ACC112 (cell line): Measurements from ENCODE around the gene SEC62.
A peak's percentile ranks its signal among the peaks of the same experiment; 100 is the strongest.

Experiments
- H2AFZ ChIP-seq: fragments of 200-600 bp; sonication (generic); one replicate; pipeline ENCODE4 v1.6.0; 2017; ENCODE audit warnings: antibody characterized with exemption, low read length; ENCODE audit not compliant: unreplicated experiment
- H3K27ac ChIP-seq: fragments of 200-600 bp; sonication (generic); 2 replicates; pipeline ENCODE4 v1.5.1; 2014; ENCODE audit warnings: low read depth, mild to moderate bottlenecking, antibody characterized with exemption, low read length, moderate library complexity
- H3K27me3 ChIP-seq: fragments of 200-600 bp; sonication (generic); 2 replicates; pipeline ENCODE4 v1.6.1; 2014; ENCODE audit warnings: mild to moderate bottlenecking, antibody characterized with exemption, low read length, moderate library complexity, mixed read lengths; ENCODE audit not compliant: insufficient read depth
- H3K36me3 ChIP-seq: fragments of 200-600 bp; sonication (generic); 2 replicates; pipeline ENCODE4 v1.6.1; 2016; ENCODE audit warnings: mild to moderate bottlenecking, antibody characterized with exemption, low read length, moderate library complexity, mixed read lengths; ENCODE audit not compliant: insufficient read depth
- H3K4me1 ChIP-seq: fragments of 200-600 bp; sonication (generic); one replicate; pipeline ENCODE4 v1.6.1; 2016; ENCODE audit warnings: low read length, mixed read lengths; ENCODE audit not compliant: insufficient read depth, unreplicated experiment, control insufficient read depth
- H3K4me3 ChIP-seq: fragments of 200-600 bp; sonication (generic); 2 replicates; pipeline ENCODE4 v1.5.1; 2014; ENCODE audit warnings: mild to moderate bottlenecking, low read depth, low read length
- H3K79me2 ChIP-seq: fragments of 200-600 bp; sonication (generic); one replicate; pipeline ENCODE4 v1.6.0; 2016; ENCODE audit warnings: low read length; ENCODE audit not compliant: control insufficient read depth, unreplicated experiment, insufficient read depth

SEC62 gene

DNA sequence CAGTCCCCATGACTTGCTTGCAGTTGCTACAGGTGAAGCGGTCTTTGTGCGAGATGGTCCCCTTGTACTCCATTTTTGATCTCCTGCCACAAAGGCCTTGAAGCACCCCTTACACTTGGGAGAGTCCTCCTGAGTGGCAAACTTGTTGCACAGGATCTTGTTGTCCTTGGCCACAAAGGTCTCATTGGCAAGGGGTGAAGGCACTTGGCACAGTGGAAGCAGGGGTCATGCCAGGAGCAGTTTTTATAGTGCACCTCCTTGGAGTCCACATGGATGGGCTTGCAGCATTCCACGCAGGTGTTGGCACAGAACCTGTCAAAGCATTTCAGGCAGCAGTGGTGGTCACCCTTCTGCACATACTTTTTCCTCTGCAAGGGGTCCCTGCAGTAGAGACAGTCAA is 20.3 kb upstream of the SEC62 start:
- no peaks in the 10 kb centered on the region for H3K36me3 ChIP-seq
- H3K4me3 ChIP-seq: no peak overlapping the region
- no peak overlapping the region for H2AFZ ChIP-seq
- H3K27me3 ChIP-seq: peaks cover 11% of the 10 kb centered on the region; the same call in 1 of the 2 replicates
- no peak overlapping the region for H3K27ac ChIP-seq
- no peaks in the 10 kb centered on the region for H3K79me2 ChIP-seq
- no peaks in the 10 kb centered on the region for H3K4me1 ChIP-seq

DNA sequence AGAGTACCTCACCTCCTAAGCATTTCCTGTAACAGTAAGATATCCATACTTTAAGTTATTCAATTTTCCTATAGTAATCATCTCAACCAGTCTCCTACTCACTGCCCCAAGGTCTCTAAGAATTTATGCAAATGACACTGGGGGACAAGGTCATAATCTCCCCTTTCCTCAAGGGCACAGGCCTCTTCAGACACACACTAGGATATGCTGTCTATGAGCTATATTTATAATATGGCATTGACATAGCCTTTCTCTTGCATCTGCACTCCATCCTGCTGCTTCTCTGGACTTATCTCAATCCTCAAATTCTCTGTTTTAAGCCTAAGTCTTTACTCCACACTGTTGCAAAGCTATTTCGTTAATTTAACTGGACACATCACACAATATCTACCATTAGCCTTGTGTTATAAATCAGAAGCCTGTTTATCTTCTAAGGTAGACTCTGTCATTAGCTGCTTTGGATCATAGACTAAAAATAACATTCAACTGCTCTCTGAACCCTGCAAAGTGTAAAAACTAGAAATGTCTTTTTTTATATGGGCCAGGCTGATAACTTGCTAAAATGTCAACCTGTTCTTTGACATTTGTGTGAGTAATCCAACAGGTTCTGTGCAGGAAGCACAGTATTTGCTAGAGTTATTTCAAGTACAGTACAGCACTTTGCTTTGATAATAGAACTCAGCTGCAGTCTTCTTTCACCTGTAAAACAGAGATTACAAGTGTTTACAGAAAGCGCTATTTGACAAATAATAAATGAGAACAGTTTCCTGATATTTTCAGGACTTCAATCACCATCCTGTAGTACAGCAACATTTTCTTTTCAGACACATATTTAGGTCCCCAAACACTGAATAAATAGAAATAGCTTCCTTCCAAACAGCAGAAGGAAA is 17.8 kb upstream of the SEC62 start:
- Histone ChIP-seq H3K27ac (no peak overlapping the region), H3K27me3 (peaks cover 11% of the 10 kb centered on the region; the same call in 1 of the 2 replicates), H2AFZ (no peak overlapping the region), H3K4me3 (no peak overlapping the region), H3K36me3 (no peaks in the 10 kb centered on the region), H3K4me1 (no peaks in the 10 kb centered on the region), H3K79me2 (no peaks in the 10 kb centered on the region)

DNA sequence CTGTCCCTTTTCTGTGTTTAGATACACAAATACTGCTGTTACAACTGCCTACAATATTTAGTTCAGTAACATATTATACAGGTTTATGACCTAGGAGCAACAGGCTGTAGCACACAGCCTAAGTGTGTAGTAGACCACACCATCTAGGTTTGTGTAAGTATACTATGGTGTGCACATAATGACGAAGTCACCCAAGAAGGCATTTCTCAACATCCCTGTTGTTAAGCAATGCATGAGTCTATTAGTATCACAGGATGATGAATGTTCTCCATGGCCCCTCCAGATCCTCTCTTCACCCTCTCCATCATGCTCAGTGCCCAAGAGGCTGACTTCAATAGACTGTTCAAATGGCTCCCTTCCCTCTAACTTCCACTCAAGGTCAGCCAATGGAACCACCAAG is 14.6 kb upstream of the SEC62 start:
- Histone ChIP-seq H3K27ac (no peak overlapping the region), H3K36me3 (no peaks in the 10 kb centered on the region), H3K27me3 (peaks cover 19% of the 10 kb centered on the region), H3K79me2 (no peaks in the 10 kb centered on the region), H3K4me3 (no peak overlapping the region), H2AFZ (no peak overlapping the region), H3K4me1 (no peaks in the 10 kb centered on the region)

DNA sequence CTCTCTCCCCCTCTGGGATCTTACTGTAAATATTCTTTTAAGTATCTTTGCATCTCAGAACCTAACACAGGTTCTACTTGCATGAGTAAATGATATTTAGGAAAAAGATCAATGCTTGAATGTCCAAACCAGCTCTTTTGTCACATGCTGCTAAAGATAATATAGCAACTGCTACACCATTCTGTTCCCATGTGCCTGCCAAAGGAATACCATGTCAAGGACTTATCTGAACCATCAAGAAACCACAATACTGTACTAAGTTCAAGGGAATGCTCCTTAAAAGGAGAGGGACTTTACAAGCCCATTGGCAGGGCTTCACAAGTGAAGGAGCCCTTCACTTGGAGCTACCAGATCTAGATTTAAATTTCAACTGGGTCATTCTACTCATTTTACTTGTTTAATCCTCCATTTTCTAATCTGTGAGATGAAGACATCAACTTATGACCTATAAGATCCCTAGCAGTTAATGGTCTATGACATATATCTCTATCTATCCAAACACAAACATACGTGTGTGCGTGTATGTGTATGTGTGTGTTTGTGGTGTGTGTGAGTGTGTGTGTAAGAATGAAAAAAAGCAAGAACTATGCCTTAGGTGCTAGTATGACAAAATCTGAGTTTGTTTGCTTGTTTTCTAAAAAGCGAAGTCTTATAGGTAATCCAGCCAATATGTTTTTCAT is 13.0 kb upstream of the SEC62 start:
- Histone ChIP-seq H3K4me3 (no peak overlapping the region), H3K27me3 (peaks cover 33% of the 10 kb centered on the region), H3K27ac (no peak overlapping the region), H3K79me2 (no peaks in the 10 kb centered on the region), H3K4me1 (no peaks in the 10 kb centered on the region), H2AFZ (no peak overlapping the region), H3K36me3 (no peaks in the 10 kb centered on the region)

DNA sequence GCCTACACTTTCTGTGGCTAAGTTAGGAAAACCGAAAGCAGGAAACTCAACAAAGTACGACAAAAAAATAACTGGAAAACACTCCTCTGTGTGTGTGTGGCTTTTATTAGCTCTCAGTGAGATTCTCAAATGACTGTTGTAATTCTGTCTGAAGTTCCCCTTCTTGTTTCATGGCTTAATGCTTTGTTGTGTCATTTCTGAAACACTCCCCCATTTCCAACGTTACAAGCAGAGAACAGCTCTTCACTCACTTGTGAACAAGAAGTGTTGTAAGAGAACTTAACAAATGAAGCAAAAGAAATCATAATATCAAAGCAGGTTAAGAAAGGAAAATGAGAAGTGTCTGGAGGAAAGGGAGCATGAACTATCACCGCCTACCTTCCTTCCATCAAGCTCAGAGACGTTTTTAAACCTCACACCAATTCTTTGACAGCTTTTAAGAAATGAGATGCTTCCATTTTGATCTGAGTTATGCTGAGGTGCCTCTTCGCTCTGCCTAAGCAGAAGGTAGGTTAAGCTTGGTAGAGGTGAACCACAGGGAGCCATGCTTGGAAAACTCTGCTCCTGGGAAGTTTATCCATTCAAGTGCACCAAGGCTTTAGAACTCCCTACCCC is 12.4 kb upstream of the SEC62 start:
- no peak overlapping the region for H2AFZ ChIP-seq
- H3K4me3 ChIP-seq: no peak overlapping the region
- H3K36me3 ChIP-seq: no peaks in the 10 kb centered on the region
- peaks cover 36% of the 10 kb centered on the region for H3K27me3 ChIP-seq
- no peaks in the 10 kb centered on the region for H3K4me1 ChIP-seq
- H3K79me2 ChIP-seq: no peaks in the 10 kb centered on the region
- no peak overlapping the region for H3K27ac ChIP-seq

DNA sequence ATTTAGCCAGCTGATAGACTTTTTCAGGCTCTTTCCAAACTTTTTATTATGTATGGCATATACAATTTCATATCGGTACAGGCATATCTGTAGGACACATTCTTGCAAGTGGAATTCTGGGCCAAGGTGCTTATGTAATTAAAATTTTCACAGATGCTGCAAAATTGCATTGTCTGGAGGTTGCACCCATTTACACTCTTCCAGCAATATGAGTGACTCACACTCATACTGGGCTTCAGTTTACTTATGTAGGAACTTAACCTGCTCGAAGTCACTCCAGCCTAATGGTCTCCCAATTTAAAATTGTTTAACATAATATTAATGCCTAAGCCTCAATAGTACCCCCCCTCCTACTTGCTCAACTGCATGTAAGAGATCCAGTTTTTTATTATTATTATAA is 11.2 kb upstream of the SEC62 start:
- Histone ChIP-seq H3K36me3 (no peaks in the 10 kb centered on the region), H3K4me3 (no peak overlapping the region), H3K79me2 (no peaks in the 10 kb centered on the region), H3K27ac (no peak overlapping the region), H3K4me1 (no peaks in the 10 kb centered on the region), H3K27me3 (peaks cover 44% of the 10 kb centered on the region), H2AFZ (no peak overlapping the region)

DNA sequence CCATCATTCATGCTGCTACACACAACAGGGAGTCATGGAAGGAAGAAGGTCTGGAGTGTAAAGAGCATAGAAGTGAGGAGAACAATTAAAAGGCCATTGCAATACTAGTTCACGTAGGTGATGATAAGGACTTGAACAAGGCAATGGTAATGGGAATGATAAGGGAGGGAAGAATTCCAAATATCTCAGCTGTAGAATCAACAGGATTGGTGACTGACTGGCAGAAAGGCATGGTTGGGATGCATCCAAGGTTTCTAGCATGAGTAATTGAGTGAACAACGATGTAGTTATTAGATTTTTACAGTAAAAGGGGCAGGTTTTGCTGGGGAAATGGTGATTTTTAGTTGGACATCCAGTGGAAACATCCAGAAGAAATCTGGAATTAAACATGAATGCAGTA is 2.4 kb upstream of the SEC62 start:
- peaks cover 5% of the 10 kb centered on the region for H3K4me1 ChIP-seq
- no peak overlapping the region for H2AFZ ChIP-seq
- peaks cover 32% of the 10 kb centered on the region for H3K79me2 ChIP-seq
- no peak overlapping the region for H3K27ac ChIP-seq
- H3K27me3 ChIP-seq: peaks cover 9% of the 10 kb centered on the region; the same call in 1 of the 2 replicates
- no peak overlapping the region for H3K4me3 ChIP-seq
- H3K36me3 ChIP-seq: no peaks in the 10 kb centered on the region

DNA sequence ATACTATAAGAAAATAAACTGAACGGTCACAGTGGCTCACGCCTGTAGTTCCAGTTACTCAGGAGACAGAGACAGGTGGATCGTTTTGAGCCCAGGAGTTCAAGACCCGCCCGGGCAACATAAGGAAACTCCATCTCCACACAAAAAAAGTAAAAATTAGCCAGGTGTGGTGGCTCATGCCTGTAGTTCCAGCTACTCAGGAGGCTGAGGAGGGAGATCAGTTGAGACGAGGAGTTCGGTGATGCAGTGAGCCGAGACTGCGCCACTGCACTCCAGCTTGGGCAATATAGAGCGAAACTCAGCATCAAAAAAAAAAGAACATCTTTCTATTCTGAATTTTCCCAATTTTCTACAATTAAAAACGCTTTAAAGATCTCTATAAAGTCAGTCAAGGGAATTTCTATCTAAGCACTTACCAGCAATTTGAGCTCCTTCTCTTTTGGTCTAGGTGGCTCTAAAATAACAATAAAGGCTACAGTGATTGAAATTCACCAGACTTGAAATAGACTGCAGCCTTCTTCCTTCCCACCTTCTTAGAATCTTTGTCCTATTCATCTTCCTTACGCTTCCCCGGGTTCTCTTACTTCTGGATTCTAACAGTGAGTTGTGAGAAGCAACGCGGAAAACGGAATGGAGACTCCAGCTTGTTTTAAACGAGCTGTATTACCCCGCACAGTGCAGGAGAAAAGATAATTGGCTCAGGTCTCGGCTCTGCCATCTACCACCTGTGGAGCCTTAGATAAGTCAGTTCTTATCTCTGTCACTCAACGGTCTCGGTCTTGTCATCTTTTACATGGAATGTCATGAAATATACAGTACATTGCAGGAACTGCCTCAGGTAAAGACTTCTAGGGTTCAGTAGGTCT is 812 bp upstream of the SEC62 start:
- Histone ChIP-seq H3K79me2 (peaks cover 48% of the 10 kb centered on the region), H3K27me3 (no peaks in the 10 kb centered on the region), H3K27ac (no peak overlapping the region), H3K4me1 (peaks cover 14% of the 10 kb centered on the region), H2AFZ (peak overlapping the region; percentile 94), H3K4me3 (peak overlapping the region; percentile 87), H3K36me3 (no peaks in the 10 kb centered on the region)

DNA sequence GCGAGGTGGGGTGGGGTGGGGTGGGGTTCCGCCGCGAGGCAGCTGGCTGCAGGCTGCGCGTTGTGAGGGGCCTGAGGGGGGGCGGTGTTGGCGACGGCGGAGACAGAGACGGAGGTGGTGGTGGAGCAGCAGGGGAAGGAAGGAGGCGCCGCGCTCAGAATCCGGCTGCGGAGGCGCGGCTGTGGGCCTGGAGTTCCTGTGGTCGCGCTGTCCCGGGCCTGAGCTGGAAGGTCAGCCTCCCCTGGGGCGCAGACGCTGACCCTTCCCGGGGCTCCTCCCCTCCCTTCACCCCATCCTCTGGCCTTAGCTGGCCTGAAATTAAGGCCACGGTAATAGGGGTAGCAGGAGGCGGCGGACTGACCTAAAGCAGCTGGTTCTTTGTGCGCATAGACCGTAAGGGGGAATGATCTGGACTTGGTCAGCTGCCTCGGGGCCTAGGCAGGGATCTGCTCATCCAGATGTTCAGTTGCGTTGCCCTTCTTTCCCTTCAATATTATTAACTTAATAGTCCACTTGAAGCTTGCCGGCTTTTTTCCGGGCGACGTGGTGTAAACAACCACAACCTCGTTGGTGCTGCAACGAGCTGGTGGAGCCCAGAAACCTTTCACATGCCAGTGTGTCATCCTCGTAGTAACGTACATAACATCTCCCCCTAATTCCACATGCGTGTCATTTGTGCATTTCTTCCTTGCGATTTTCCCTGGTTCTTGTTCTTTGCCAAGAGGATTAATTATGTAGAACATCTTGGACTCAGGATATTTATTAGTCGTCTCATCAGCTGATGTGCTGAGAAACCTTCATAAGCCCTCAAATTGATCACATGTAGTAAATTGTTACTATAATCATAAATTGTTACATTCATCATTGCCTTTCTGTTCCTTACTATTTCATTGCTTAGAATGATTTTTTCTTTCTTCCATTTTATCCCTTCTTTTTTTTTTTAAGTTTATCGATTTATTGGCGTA is 626 bp downstream of the SEC62 start:
- Histone ChIP-seq H3K36me3 (no peaks in the 10 kb centered on the region), H2AFZ (peak overlapping the region; percentile 29), H3K27me3 (no peaks in the 10 kb centered on the region), H3K79me2 (peaks cover 62% of the 10 kb centered on the region), H3K27ac (peak overlapping the region; percentile 61), H3K4me3 (peak overlapping the region; percentile 87), H3K4me1 (peaks cover 26% of the 10 kb centered on the region)
